ENCODE results near the gene C2orf66.

C2orf66 gene

GRCh38 chr2:196808083-196808665, 981 bp downstream of the C2orf66 start:
- no peak overlapping the region for H3K27ac ChIP-seq
- TF ChIP-seq, protein P1, sequence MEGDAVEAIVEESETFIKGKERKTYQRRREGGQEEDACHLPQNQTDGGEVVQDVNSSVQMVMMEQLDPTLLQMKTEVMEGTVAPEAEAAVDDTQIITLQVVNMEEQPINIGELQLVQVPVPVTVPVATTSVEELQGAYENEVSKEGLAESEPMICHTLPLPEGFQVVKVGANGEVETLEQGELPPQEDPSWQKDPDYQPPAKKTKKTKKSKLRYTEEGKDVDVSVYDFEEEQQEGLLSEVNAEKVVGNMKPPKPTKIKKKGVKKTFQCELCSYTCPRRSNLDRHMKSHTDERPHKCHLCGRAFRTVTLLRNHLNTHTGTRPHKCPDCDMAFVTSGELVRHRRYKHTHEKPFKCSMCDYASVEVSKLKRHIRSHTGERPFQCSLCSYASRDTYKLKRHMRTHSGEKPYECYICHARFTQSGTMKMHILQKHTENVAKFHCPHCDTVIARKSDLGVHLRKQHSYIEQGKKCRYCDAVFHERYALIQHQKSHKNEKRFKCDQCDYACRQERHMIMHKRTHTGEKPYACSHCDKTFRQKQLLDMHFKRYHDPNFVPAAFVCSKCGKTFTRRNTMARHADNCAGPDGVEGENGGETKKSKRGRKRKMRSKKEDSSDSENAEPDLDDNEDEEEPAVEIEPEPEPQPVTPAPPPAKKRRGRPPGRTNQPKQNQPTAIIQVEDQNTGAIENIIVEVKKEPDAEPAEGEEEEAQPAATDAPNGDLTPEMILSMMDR (conservative IDR thresholded peaks at IDR 0.05): peak; percentile 17
- TF ChIP-seq ZFX (IDR thresholded peaks at IDR 0.05): no peak

DNA sequence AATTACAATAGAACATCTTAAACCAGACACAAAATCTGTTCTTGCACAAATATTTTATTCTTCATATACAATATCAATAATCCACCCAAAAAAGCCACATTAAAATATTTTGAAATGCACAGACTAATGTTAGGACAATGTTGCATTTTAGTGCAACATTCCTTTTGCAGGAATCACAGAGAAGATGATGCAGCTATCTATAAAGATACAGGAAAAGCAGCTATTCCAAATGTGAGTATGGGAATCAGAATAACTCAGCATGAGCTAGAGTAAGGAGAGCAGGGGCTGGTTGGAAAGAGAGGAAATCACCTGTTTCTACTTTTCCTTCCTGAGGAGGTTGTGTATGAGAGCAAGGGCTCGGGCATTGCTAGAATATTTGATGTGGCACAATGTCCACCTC, 4.8 kb downstream of the C2orf66 start:
- H3K27ac ChIP-seq: no peak overlapping the region
- TF ChIP-seq, protein P1 (conservative IDR thresholded peaks at IDR 0.05): no peak
- TF ChIP-seq ZFX (IDR thresholded peaks at IDR 0.05): no peak

GRCh38 chr2:196802401-196802800, 6.8 kb downstream of the C2orf66 start:
- no peak overlapping the region for H3K27ac ChIP-seq
- TF ChIP-seq ZFX (IDR thresholded peaks at IDR 0.05): no peak
- TF ChIP-seq, protein P1 (conservative IDR thresholded peaks at IDR 0.05): no peak

GRCh38 chr2:196801674-196802261, 7.4 kb downstream of the C2orf66 start:
- H3K27ac ChIP-seq: no peak overlapping the region
- TF ChIP-seq, protein P1 (conservative IDR thresholded peaks at IDR 0.05): no peak
- no peak for TF ChIP-seq ZFX (IDR thresholded peaks at IDR 0.05)

DNA sequence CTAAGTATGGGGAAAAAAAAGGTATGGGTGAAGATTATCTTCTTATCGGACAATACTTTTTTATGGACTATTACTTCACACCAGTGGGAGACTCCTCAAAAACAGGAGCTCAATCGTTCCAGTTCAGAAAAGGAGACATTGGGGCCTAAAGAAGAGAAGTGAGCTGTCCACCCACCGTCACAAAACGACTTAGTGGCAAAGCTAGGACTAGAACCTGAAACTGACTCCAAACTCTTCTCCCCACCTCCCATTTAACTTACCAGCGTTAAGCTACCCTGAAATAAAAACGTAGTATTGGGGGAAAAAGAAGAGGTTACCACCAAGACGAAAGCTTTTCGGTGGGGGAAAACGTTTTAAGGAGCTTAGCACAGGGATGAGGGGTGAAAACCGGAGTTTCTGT, 10.2 kb downstream of the C2orf66 start:
- peak overlapping the region; percentile 73 for H3K27ac ChIP-seq
- TF ChIP-seq, protein P1 (conservative IDR thresholded peaks at IDR 0.05): no peak
- TF ChIP-seq ZFX (IDR thresholded peaks at IDR 0.05): no peak

DNA sequence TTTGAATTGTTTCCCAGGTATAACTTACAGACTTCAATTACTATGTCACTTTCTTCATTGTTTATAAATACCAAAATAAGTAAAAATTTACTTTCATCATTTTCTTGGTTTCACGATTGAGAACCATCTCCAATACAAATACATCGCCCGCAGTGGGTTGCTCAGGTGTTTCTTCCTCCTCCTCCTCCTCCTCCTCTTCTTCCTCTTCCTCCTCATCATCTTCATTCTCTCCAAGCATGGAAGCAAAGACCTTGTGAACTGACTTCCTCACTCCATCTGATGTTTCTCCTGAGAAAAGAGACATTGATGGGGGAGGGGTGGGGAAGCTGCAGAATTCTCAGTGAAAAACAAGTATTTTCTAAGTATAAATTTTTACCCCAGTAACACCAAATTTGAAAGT, 16.3 kb downstream of the C2orf66 start:
- H3K27ac ChIP-seq: no peak overlapping the region
- TF ChIP-seq ZFX (IDR thresholded peaks at IDR 0.05): no peak
- TF ChIP-seq, protein P1 (conservative IDR thresholded peaks at IDR 0.05): no peak

- no peak for TF ChIP-seq ZFX (IDR thresholded peaks at IDR 0.05)
- TF ChIP-seq, protein P1 (conservative IDR thresholded peaks at IDR 0.05): no peak
- no peak overlapping the region for H3K27ac ChIP-seq
These were observed 25.6 kb downstream of the C2orf66 start for GRCh38 chr2:196783431-196784094.

All from C4-2B (cell line).